ENCODE measurements around the gene SBSN. TPM values are rescaled to one million over a fixed set of nuclear protein-coding genes. Genes with fewer than 3 reads are reported as not detected.

The SBSN gene
- total RNA-seq, 1 experiment from 2014 or later: not detected

DNA sequence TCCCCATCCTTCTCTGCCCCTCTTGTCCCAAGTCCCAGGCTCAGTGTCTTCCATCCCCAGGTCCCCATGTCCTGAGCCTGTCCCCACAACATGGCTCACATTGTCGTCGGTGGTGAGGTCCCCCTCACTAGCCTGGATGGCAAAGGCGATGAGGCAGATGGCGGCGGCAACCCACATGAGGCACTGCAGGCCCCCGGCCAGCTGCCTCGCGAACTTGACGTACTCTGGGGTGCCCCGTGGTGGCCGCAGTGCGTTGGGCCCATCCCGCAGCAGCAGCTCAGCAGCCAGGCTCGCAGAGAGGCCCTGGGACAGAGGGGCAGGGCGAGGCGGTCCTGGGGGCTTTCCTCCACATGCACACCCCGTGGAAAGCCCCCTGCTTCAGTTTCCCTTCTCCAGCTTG, 34.2 kb upstream of the SBSN start:
- DNase-seq: no peak
- H3K4me2 ChIP-seq (ENCODE audit: low read depth, low read length, poor library complexity, severe bottlenecking): no peak overlapping the region
- H4K20me1 ChIP-seq (ENCODE audit: insufficient read depth, low read depth, low read length): no peaks in the 10 kb centered on the region
- peaks cover 11% of the 10 kb centered on the region for H3K4me1 ChIP-seq (ENCODE audit: low read length)
- no peaks in the 10 kb centered on the region for H3K79me2 ChIP-seq (ENCODE audit: low read length)
- H2AFZ ChIP-seq (ENCODE audit: low read length): no peak overlapping the region
- no peaks in the 10 kb centered on the region for H3K27me3 ChIP-seq (ENCODE audit: low read length)
- H3K36me3 ChIP-seq (ENCODE audit: insufficient read depth, low read length): no peaks in the 10 kb centered on the region
- H3K4me3 ChIP-seq (ENCODE audit: low read length): no peak overlapping the region
- no peak overlapping the region for H3K27ac ChIP-seq (ENCODE audit: low read length)
- H3K9me2 ChIP-seq (replicated peaks; ENCODE audit: insufficient read depth, low read length): no peaks in the 10 kb centered on the region
- no peaks in the 10 kb centered on the region for H3K9me3 ChIP-seq (ENCODE audit: low read length)
- no peak overlapping the region for H3K9ac ChIP-seq (ENCODE audit: low read length)

DNA sequence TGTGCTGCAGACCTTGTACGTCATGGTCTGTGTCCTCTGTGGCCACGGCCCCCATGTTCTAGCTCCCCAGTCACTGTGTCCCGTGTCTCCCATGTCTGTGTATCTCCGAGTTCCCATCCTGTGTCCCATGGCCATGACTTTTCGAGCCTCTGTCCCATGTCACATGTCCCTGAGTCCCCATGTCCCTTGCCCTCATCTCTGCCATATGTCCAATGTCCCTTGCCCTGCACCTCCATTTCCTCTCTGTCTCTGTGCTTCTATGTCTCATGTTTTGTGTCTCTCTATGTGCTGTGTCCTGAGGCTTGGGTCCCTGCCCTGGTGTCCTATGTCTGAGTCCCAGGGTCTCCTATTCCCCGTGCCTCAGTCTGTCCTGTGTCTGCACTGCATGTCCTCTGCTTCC, 33.3 kb upstream of the SBSN start:
- H3K36me3 ChIP-seq (ENCODE audit: insufficient read depth, low read length): no peaks in the 10 kb centered on the region
- DNase-seq: no peak
- no peak overlapping the region for H3K27ac ChIP-seq (ENCODE audit: low read length)
- H3K4me2 ChIP-seq (ENCODE audit: low read depth, low read length, poor library complexity, severe bottlenecking): no peak overlapping the region
- no peak overlapping the region for H2AFZ ChIP-seq (ENCODE audit: low read length)
- peaks cover 11% of the 10 kb centered on the region for H3K4me1 ChIP-seq (ENCODE audit: low read length)
- H3K27me3 ChIP-seq (ENCODE audit: low read length): no peaks in the 10 kb centered on the region
- no peaks in the 10 kb centered on the region for H3K79me2 ChIP-seq (ENCODE audit: low read length)
- no peaks in the 10 kb centered on the region for H3K9me2 ChIP-seq (replicated peaks; ENCODE audit: insufficient read depth, low read length)
- H3K9me3 ChIP-seq (ENCODE audit: low read length): no peaks in the 10 kb centered on the region
- H4K20me1 ChIP-seq (ENCODE audit: insufficient read depth, low read depth, low read length): no peaks in the 10 kb centered on the region
- no peak overlapping the region for H3K9ac ChIP-seq (ENCODE audit: low read length)
- no peak overlapping the region for H3K4me3 ChIP-seq (ENCODE audit: low read length)

DNA sequence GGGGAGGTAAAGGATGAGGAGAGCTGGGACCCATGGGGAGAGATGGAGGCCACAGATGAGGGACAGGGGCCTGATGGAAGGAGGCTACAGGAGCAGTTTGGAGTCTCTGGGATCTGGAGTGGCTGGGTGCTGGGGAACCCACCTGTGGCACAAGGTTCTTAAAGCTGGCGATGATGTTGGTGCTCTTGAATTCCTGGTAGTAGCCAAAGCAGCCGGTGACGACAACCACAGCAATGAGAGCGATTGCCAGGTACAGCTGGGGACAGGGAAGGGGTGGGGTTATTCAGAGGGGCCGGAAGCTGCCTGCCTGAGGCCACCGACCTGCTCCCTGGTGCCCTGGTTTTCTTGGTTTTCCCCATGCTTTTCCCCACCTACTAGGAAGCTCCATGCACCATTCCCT, 32.6 kb upstream of the SBSN start:
- Histone ChIP-seq H3K27me3 (ENCODE audit: low read length) (no peaks in the 10 kb centered on the region), H3K4me3 (ENCODE audit: low read length) (no peak overlapping the region), H3K79me2 (ENCODE audit: low read length) (no peaks in the 10 kb centered on the region), H3K27ac (ENCODE audit: low read length) (no peak overlapping the region), H3K4me1 (ENCODE audit: low read length) (peaks cover 11% of the 10 kb centered on the region), H3K9ac (ENCODE audit: low read length) (no peak overlapping the region), H3K9me3 (ENCODE audit: low read length) (no peaks in the 10 kb centered on the region), H3K36me3 (ENCODE audit: insufficient read depth, low read length) (no peaks in the 10 kb centered on the region), H4K20me1 (ENCODE audit: insufficient read depth, low read depth, low read length) (no peaks in the 10 kb centered on the region), H2AFZ (ENCODE audit: low read length) (no peak overlapping the region), H3K4me2 (ENCODE audit: low read depth, low read length, poor library complexity, severe bottlenecking) (no peak overlapping the region), H3K9me2 (replicated peaks; ENCODE audit: insufficient read depth, low read length) (no peaks in the 10 kb centered on the region)
- DNase-seq: no peak

DNA sequence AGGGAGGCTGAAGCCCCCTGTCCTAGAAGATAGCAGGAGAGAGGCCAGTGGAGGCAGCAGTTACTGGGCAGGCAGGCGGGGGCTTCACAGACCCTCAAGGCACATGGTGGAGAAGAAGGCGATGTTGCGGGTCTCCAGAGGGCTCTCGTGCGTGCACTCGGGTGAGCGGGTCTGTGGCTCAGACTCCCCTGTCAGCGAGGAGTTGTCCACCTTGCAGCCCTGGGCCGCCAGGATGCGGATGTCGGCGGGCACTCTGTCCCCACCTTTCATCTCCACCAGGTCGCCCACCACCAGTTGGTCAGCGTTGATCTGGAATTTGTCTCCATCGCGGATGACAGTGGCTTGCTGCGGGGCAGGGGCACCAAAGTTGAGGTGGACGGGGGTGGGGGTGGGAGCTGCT, 32.2 kb upstream of the SBSN start:
- H3K4me3 ChIP-seq (ENCODE audit: low read length): no peak overlapping the region
- DNase-seq: no peak
- H3K9me2 ChIP-seq (replicated peaks; ENCODE audit: insufficient read depth, low read length): no peaks in the 10 kb centered on the region
- no peaks in the 10 kb centered on the region for H3K79me2 ChIP-seq (ENCODE audit: low read length)
- H3K9ac ChIP-seq (ENCODE audit: low read length): no peak overlapping the region
- no peak overlapping the region for H3K4me2 ChIP-seq (ENCODE audit: low read depth, low read length, poor library complexity, severe bottlenecking)
- H4K20me1 ChIP-seq (ENCODE audit: insufficient read depth, low read depth, low read length): no peaks in the 10 kb centered on the region
- no peaks in the 10 kb centered on the region for H3K9me3 ChIP-seq (ENCODE audit: low read length)
- peaks cover 11% of the 10 kb centered on the region for H3K4me1 ChIP-seq (ENCODE audit: low read length)
- no peaks in the 10 kb centered on the region for H3K36me3 ChIP-seq (ENCODE audit: insufficient read depth, low read length)
- H3K27me3 ChIP-seq (ENCODE audit: low read length): no peaks in the 10 kb centered on the region
- H3K27ac ChIP-seq (ENCODE audit: low read length): no peak overlapping the region
- H2AFZ ChIP-seq (ENCODE audit: low read length): no peak overlapping the region

DNA sequence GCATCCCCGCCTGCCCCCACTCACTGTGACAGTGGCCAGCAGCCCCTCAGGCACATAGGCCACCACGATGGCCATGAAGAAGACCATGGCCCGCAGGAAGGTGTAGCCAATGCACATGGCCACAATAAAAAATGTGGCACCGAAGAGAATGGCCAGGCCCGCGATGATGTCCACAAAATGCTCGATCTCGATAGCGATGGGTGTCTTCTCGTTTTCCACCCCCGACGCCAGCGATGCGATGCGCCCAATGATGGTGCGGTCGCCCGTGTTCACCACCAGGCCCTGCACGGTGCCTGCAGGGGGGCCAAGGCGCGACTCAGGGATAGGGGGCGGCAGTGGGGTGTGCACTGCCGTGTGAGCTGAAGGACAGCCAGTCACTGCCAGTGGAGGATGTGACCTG, 31.7 kb upstream of the SBSN start:
- H3K27ac ChIP-seq (ENCODE audit: low read length): no peak overlapping the region
- H4K20me1 ChIP-seq (ENCODE audit: insufficient read depth, low read depth, low read length): no peaks in the 10 kb centered on the region
- H3K9ac ChIP-seq (ENCODE audit: low read length): no peak overlapping the region
- no peaks in the 10 kb centered on the region for H3K36me3 ChIP-seq (ENCODE audit: insufficient read depth, low read length)
- no peak overlapping the region for H3K4me2 ChIP-seq (ENCODE audit: low read depth, low read length, poor library complexity, severe bottlenecking)
- no peak overlapping the region for H2AFZ ChIP-seq (ENCODE audit: low read length)
- no peaks in the 10 kb centered on the region for H3K9me3 ChIP-seq (ENCODE audit: low read length)
- DNase-seq: no peak
- H3K4me1 ChIP-seq (ENCODE audit: low read length): peaks cover 11% of the 10 kb centered on the region
- H3K4me3 ChIP-seq (ENCODE audit: low read length): no peak overlapping the region
- H3K9me2 ChIP-seq (replicated peaks; ENCODE audit: insufficient read depth, low read length): no peaks in the 10 kb centered on the region
- no peaks in the 10 kb centered on the region for H3K27me3 ChIP-seq (ENCODE audit: low read length)
- H3K79me2 ChIP-seq (ENCODE audit: low read length): no peaks in the 10 kb centered on the region

DNA sequence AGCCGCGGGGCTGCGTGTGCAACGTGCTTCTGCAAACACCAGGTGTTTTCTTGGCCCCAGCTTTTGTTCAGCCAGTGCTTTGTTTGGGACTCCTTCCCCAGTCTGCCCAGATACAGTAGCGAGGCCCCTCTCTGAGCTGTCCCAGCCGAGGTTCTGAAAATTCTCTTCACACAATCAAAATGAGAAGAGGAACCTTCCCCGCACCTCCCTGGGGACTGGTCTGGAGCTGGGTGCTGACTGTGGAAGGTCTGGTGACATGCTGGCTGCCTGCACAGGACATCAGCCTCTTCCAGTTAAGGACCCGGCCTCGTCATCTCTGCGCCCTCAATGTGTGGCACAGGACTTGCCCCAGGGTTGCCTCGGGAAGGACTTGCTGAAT, 31.2 kb upstream of the SBSN start:
- H2AFZ ChIP-seq (ENCODE audit: low read length): no peak overlapping the region
- H3K79me2 ChIP-seq (ENCODE audit: low read length): no peaks in the 10 kb centered on the region
- H3K4me1 ChIP-seq (ENCODE audit: low read length): peaks cover 11% of the 10 kb centered on the region
- no peaks in the 10 kb centered on the region for H3K9me3 ChIP-seq (ENCODE audit: low read length)
- no peak overlapping the region for H3K27ac ChIP-seq (ENCODE audit: low read length)
- H4K20me1 ChIP-seq (ENCODE audit: insufficient read depth, low read depth, low read length): no peaks in the 10 kb centered on the region
- H3K4me3 ChIP-seq (ENCODE audit: low read length): no peak overlapping the region; the same call in 1 of the 2 replicates
- H3K9ac ChIP-seq (ENCODE audit: low read length): no peak overlapping the region
- DNase-seq: peak; percentile 87
- no peak overlapping the region for H3K4me2 ChIP-seq (ENCODE audit: low read depth, low read length, poor library complexity, severe bottlenecking)
- H3K27me3 ChIP-seq (ENCODE audit: low read length): no peaks in the 10 kb centered on the region
- H3K9me2 ChIP-seq (replicated peaks; ENCODE audit: insufficient read depth, low read length): no peaks in the 10 kb centered on the region
- H3K36me3 ChIP-seq (ENCODE audit: insufficient read depth, low read length): no peaks in the 10 kb centered on the region

DNA sequence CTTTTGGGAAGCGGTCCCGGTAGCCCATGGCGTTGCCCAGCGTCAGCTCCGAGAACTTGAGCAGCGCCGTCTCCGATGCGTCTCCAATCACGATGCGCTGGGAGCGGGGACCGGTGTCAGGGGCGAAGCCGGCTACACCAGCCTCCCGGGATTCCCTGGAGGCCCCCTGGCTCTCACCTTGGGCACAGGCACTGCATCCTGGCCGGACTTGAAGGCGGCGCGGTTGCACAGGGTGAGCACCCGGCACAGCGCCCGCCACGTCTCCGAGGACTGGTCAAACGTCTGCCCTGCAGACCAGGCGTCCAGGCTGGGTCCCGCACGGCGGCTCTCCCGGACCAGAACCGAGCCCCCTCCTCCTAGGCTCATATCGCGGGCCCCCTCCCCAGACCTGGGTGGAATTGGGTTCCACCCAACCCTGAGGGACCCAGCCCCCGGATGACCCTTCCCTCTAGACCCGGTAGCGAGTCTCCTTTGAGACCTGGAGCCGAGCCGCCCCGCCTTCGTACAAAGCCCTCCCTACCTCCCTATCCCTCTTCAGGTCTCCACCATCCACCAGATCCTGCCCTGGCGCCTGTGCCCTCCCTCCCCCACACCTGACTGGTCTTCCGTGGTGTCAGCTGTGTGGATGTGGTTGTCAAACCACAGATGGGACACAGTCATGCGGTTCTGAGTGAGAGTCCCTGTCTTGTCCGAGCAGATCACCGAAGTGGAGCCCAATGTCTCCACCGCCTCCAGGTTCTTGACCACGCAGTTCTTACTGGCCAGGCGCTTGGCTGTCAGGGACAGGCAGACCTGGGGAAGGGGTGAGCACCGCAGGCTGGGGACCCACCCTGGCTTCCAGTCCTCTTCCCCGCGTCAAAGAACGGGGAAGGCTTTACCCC, 30.5 kb upstream of the SBSN start:
- Histone ChIP-seq H3K4me2 (ENCODE audit: low read depth, low read length, poor library complexity, severe bottlenecking) (no peak overlapping the region), H3K27ac (ENCODE audit: low read length) (no peak overlapping the region), H3K9me2 (replicated peaks; ENCODE audit: insufficient read depth, low read length) (no peaks in the 10 kb centered on the region), H2AFZ (ENCODE audit: low read length) (no peak overlapping the region), H3K36me3 (ENCODE audit: insufficient read depth, low read length) (no peaks in the 10 kb centered on the region), H3K4me3 (ENCODE audit: low read length) (no peak overlapping the region; the same call in 1 of the 2 replicates), H3K9ac (ENCODE audit: low read length) (no peak overlapping the region), H3K4me1 (ENCODE audit: low read length) (peaks cover 11% of the 10 kb centered on the region), H3K27me3 (ENCODE audit: low read length) (no peaks in the 10 kb centered on the region), H3K79me2 (ENCODE audit: low read length) (no peaks in the 10 kb centered on the region), H4K20me1 (ENCODE audit: insufficient read depth, low read depth, low read length) (no peaks in the 10 kb centered on the region), H3K9me3 (ENCODE audit: low read length) (no peaks in the 10 kb centered on the region)
- DNase-seq: no peak

DNA sequence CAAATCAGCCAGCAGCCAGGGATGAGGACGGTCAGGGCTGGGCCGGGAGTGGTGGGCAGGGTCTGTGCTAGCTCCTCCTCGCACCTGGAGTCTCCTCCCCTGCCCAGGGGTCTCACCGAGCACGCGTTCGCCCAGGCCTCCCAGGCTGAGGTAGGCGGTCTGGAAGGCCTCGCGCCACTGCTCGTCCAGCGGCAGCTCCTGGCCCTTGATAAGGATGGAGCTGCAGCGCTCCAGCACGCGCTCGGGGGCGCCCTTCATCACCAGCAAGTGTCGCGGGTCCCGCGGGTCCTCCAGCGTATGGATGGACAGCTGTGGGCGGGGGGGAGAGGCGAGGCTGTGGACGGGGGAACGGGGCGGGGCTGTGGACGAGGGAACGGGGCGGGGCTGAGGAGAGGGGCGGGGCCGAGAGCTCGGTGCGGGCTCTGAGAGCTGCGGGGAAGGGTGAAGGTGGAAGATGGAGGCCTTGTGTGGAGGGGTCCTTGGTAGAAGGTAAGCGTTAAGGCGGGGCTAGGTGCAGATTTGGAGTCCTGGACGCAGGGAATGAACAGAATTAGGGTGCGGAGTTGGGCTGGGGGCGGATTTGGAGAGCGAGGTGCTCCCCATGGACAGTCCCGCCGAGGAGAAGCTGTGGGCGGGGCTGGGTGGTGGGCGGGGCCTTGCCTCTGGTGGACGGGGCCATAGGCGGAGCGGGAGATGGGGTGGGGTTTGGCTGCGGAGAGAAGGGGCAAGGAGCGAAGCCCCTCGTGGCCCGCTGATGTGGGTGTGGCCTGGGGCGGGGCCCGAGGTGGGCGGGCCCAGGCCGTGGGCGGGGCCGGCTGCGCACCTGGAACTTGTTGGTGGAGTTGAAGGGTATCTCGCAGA, 29.7 kb upstream of the SBSN start:
- Histone ChIP-seq H3K4me3 (ENCODE audit: low read length) (no peak overlapping the region), H3K9me3 (ENCODE audit: low read length) (no peaks in the 10 kb centered on the region), H3K27me3 (ENCODE audit: low read length) (no peaks in the 10 kb centered on the region), H3K9me2 (replicated peaks; ENCODE audit: insufficient read depth, low read length) (no peaks in the 10 kb centered on the region), H4K20me1 (ENCODE audit: insufficient read depth, low read depth, low read length) (no peaks in the 10 kb centered on the region), H3K9ac (ENCODE audit: low read length) (no peak overlapping the region), H2AFZ (ENCODE audit: low read length) (no peak overlapping the region), H3K79me2 (ENCODE audit: low read length) (no peaks in the 10 kb centered on the region), H3K4me1 (ENCODE audit: low read length) (peaks cover 11% of the 10 kb centered on the region), H3K27ac (ENCODE audit: low read length) (no peak overlapping the region), H3K4me2 (ENCODE audit: low read depth, low read length, poor library complexity, severe bottlenecking) (no peak overlapping the region), H3K36me3 (ENCODE audit: insufficient read depth, low read length) (no peaks in the 10 kb centered on the region)
- no peak for DNase-seq

Measured in Karpas-422 (cell line).